HepG2 (cell line): ENCODE results near the gene DLG3. TPM values are rescaled to one million over a fixed set of nuclear protein-coding genes. Genes with fewer than 3 reads are reported as not detected.

ENCODE experiments used
- ATAC-seq: fragments of 200-7000 bp; cut with Tn5 transposase; 3 replicates; pipeline ENCODE4 v1.9.1; 2020; ENCODE audit warnings: mild to moderate bottlenecking, moderate library complexity
- BruUV-seq: library from RNA; stranded (reverse); fragments of 400-500 nt; replicated peaks from 2 replicates; lab custom pipeline; 2021; lab: Mats Ljungman, UMichigan
- CTCF ChIA-PET: fragments of 300-600 bp; formaldehyde crosslinking; extraction: SDS; loops from one replicate; lab custom pipeline; 2021; ENCODE audit warnings: low total read pairs, inconsistent platforms, low intra/inter-chr PET ratio; lab: Yijun Ruan, JAX
- POLR2A ChIA-PET: fragments of 350-600 bp; sonication (Branson Sonifier 250); formaldehyde crosslinking; loops from one replicate; lab custom pipeline; 2020; ENCODE audit warnings: antibody characterized with exemption, inconsistent platforms; lab: Yijun Ruan, JAX
- DNase-seq: peaks from one replicate; pipeline ENCODE4 v3.0.0-alpha.2; 2015; ENCODE audit warnings: low spot score
- FAIRE-seq: peaks from 3 replicates; lab custom pipeline; 2011; peaks lifted over from hg19 to GRCh38; lab: Jason Lieb, UNC
- H2AFZ ChIP-seq: one replicate; pipeline ENCODE4 v1.6.1; 2011; ENCODE audit warnings: low read length, inconsistent platforms
- H3K27ac ChIP-seq: fragments of 300-600 bp; 3 replicates; pipeline ENCODE4 v1.8.0; 2011; ENCODE audit warnings: mixed run types, mild to moderate bottlenecking, mixed read lengths, low read length, inconsistent platforms; ENCODE audit not compliant: insufficient read depth; ENCODE audit errors: extremely low read length
- H3K27me3 ChIP-seq, 2 experiments: fragments of 200-600 bp in 1 of 2; 2 replicates in 1 of 2; 3 replicates in 1 of 2; pipeline versions ENCODE4 v1.6.0 to v1.8.0; 2011; ENCODE audit warnings: low read length in 2 of 2, mild to moderate bottlenecking in 2 of 2, moderate library complexity in 2 of 2, inconsistent platforms in 1 of 2; ENCODE audit not compliant: insufficient read depth in 2 of 2, control insufficient read depth in 1 of 2
- H3K36me3 ChIP-seq, 2 experiments: fragments of 200-600 bp in 1 of 2; replicated peaks in 1 of 2; 2 replicates in 1 of 2; 3 replicates in 1 of 2; pipeline versions ENCODE4 v1.5.1 to v1.8.0; 2011; ENCODE audit warnings: low read length in 2 of 2, inconsistent platforms in 1 of 2; ENCODE audit not compliant: insufficient read depth in 2 of 2, control insufficient read depth in 1 of 2
- H3K4me1 ChIP-seq: 2 replicates; pipeline ENCODE4 v1.5.1; 2012; ENCODE audit warnings: low read length, inconsistent platforms; ENCODE audit not compliant: insufficient read depth
- H3K4me2 ChIP-seq: 2 replicates; pipeline ENCODE4 v1.6.0; 2011; ENCODE audit warnings: low read depth, low read length, inconsistent platforms
- H3K4me3 ChIP-seq, 3 experiments: fragments of 200-600 bp in 1 of 3; sonication (generic), shearing (Covaris generic) in 1 of 3; replicated peaks in 1 of 3; 2 replicates each; pipeline ENCODE4 v1.5.1; 2011 to 2016; ENCODE audit warnings: low read length in 3 of 3, inconsistent platforms in 2 of 3, low read depth in 2 of 3, mild to moderate bottlenecking in 2 of 3, control low read depth in 1 of 3, mixed read lengths in 1 of 3; ENCODE audit not compliant: insufficient read depth in 1 of 3
- H3K79me2 ChIP-seq: one replicate; pipeline ENCODE4 v1.6.1; 2011; ENCODE audit warnings: low read length, inconsistent platforms; ENCODE audit not compliant: insufficient read depth
- H3K9ac ChIP-seq: 2 replicates; pipeline ENCODE4 v1.6.0; 2011; ENCODE audit warnings: mild to moderate bottlenecking, low read depth, low read length, inconsistent platforms; ENCODE audit not compliant: insufficient read depth
- H3K9me3 ChIP-seq: 2 replicates; pipeline ENCODE4 v1.5.1; 2012; ENCODE audit warnings: mild to moderate bottlenecking, low read length
- H4K20me1 ChIP-seq: 2 replicates; pipeline ENCODE4 v1.6.0; 2011; ENCODE audit warnings: inconsistent platforms, mild to moderate bottlenecking, low read length, moderate library complexity; ENCODE audit not compliant: insufficient read depth
- BRCA1 ChIP-seq: sonication (generic); formaldehyde crosslinking; IDR thresholded peaks from 2 replicates; pipeline ENCODE4 v1.4.0; 2020; ENCODE audit warnings: missing genetic modification reagents
- CENPX ChIP-seq: sonication (generic); formaldehyde crosslinking; IDR thresholded peaks from 2 replicates; pipeline ENCODE4 v1.9.0; 2021; ENCODE audit warnings: mild to moderate bottlenecking, missing genetic modification reagents, moderate library complexity
- GFI1 ChIP-seq: sonication (generic); formaldehyde crosslinking; IDR thresholded peaks from 2 replicates; pipeline ENCODE4 v1.5.0; 2020; ENCODE audit warnings: missing genetic modification reagents, mild to moderate bottlenecking, borderline replicate concordance
- JDP2 ChIP-seq: sonication (generic); formaldehyde crosslinking; IDR thresholded peaks from 2 replicates; pipeline ENCODE4 v1.8.1; 2022; ENCODE audit warnings: missing genetic modification reagents, borderline replicate concordance
- SETDB1 ChIP-seq: sonication (generic); formaldehyde crosslinking; IDR thresholded peaks from 2 replicates; pipeline ENCODE4 v1.5.1; 2020; ENCODE audit warnings: missing genetic modification reagents, mild to moderate bottlenecking, borderline replicate concordance
- SKIL ChIP-seq: sonication (generic); formaldehyde crosslinking; IDR thresholded peaks from 2 replicates; pipeline ENCODE4 v1.8.0; 2022; ENCODE audit warnings: missing genetic modification reagents, mild to moderate bottlenecking, moderate library complexity, borderline replicate concordance
- SPEN ChIP-seq: sonication (generic); formaldehyde crosslinking; IDR thresholded peaks from 2 replicates; pipeline ENCODE4 v1.5.1; 2020; ENCODE audit warnings: low read depth, mild to moderate bottlenecking, missing genetic modification reagents
- ZSCAN31 ChIP-seq: sonication (generic); formaldehyde crosslinking; IDR thresholded peaks from 2 replicates; pipeline ENCODE4 v1.5.0; 2020; ENCODE audit warnings: low read depth, mild to moderate bottlenecking, missing genetic modification reagents
- WGBS: methylation state at CpG from one replicate; pipeline ENCODE4 v1.1.6; 2017; ENCODE audit warnings: low lambda C conversion rate; 5-methylcytosine and 5-hydroxymethylcytosine counted together
- in situ Hi-C: cut with HindIII; loops from 2 replicates; pipeline ENCODE4 v1.10.0; 2017; ENCODE audit warnings: low pct_unique_long_range_greater_than_20kb; ENCODE audit not compliant: extremely low pct_ligation_motif_present
- intact Hi-C: fragments of 100-400 bp; cut with micrococcal nuclease; formaldehyde crosslinking; loops from one replicate; pipeline ENCODE4 v1.10.0; 2022; ENCODE audit not compliant: unreplicated experiment
- polyA plus RNA-seq, 8 experiments: library from polyadenylated mRNA; depleted of rRNA in 3 of 8; stranded (reverse) in 7 of 8; unstranded in 1 of 8; fragments of >200 nt; fragmentation: Illumina TruSeq in 4 of 8; extraction: Trizol in 4 of 8; gene quantifications; 2 replicates each; pipeline versions ENCODE4 v1.2.1 to v1.2.3, GENCODE V29; 2011 to 2016; ENCODE audit warnings: low read depth in 4 of 8, missing spikeins in 1 of 8, mixed read lengths in 1 of 8; ENCODE audit not compliant: insufficient read depth in 1 of 8
- small RNA-seq, 3 experiments: library from RNA; depleted of rRNA; stranded (forward); fragments of <200 nt; gene quantifications; one replicate each; pipeline ENCODE3, GENCODE V24; 2012; ENCODE audit warnings: low read depth in 2 of 3, low replicate concordance in 1 of 3; ENCODE audit not compliant: insufficient read length in 3 of 3, insufficient read depth in 2 of 3
- total RNA-seq, 5 experiments: library from RNA; depleted of rRNA; stranded (reverse); fragments of >200 nt; fragmentation: Illumina TruSeq; extraction: Trizol; gene quantifications; 2 replicates each; pipeline ENCODE4 v1.2.3, GENCODE V29; 2016; ENCODE audit warnings: low read depth in 1 of 5

DLG3 gene
- total and polyA plus RNA-seq, 2 of the 13 experiments (the other 11 are each of a cell fraction or from before 2014, with no cell fraction given): 9.9 to 19.4 TPM

DNA sequence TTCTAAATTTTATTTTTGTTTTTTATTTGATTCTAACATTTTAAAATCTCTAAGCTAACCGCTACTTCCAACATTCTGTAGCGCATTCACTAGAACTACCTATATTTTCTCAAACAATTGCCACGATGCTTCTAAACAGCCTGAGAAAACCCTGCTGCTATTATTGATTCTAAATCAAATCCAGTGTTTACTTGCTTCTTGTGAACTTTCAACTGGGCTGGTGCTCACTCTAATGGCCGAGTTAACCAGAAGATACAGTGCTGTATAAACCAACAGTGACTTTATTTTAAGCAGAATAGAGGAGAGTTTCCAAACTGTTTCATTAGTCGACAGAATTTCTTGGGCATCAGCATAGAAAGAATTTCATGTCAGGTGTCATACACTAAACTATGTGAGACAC lies 110.3 kb downstream of the DLG3 start:
- DNase-seq (no peak), ATAC-seq (no peak), FAIRE-seq (no peak)
- peaks cover 8% of the 10 kb centered on the region; the same call in 1 of the 2 replicates for H3K4me1 ChIP-seq
- H3K36me3 ChIP-seq: no peaks in the 10 kb centered on the region
- H3K79me2 ChIP-seq: no peaks in the 10 kb centered on the region
- H3K27ac ChIP-seq: no peak overlapping the region
- no peaks in the 10 kb centered on the region for H3K9me3 ChIP-seq
- intact Hi-C loops (loop anchor here (2.0 kb wide), 1 partner anchor 100 kb away; no protein-coding TSS in a partner anchor), in situ Hi-C loops (loop anchor here (5.0 kb wide), 1 partner anchor 103 kb away; no protein-coding TSS in a partner anchor)
- 15% methylated on average over 5 of the region's 5 CpGs for WGBS
- no peak overlapping the region for H2AFZ ChIP-seq
- H3K9ac ChIP-seq: no peak overlapping the region
- BruUV-seq: no TSS peak
- no peak for TF ChIP-seq SPEN
- no peak for TF ChIP-seq JDP2 (CRISPR knock-in tag)
- TF ChIP-seq GFI1 (CRISPR knock-in tag): peak; percentile 85
- no peak for TF ChIP-seq CENPX
- TF ChIP-seq ZSCAN31: no peak
- no peak for TF ChIP-seq SETDB1 (CRISPR knock-in tag)
- no peak for TF ChIP-seq SKIL (CRISPR knock-in tag)
- TF ChIP-seq BRCA1 (CRISPR knock-in tag): no peak
- no peak overlapping the region for H3K4me3 ChIP-seq
- ChIA-PET POLR2A (no interaction called here), CTCF (no interaction called here)
- H3K4me2 ChIP-seq: no peak overlapping the region
- no peaks in the 10 kb centered on the region for H4K20me1 ChIP-seq
- H3K27me3 ChIP-seq: no peaks in the 10 kb centered on the region

Small RNAs within 50 kb of the gene (small RNA-seq; reads per million reads assigned to genes)
- 0 reads per million in 3 experiments for gene RNU4-81P
- gene RNY4P23: 0 to 9.7 (median 0.33) reads per million in 3 experiments

Other genes starting within 250 kb of the DLG3 start
- not detected in 2 replicates for gene AWAT1, start 210.2 kb upstream of the DLG3 start, total RNA-seq (2016; rRNA removed; fragmentation: Illumina TruSeq; extraction: Trizol)
- gene AWAT1, start 210.2 kb upstream of the DLG3 start, polyA plus RNA-seq (2011; rRNA removed): not detected in 2 replicates
- 0.07 TPM in 1 of 2 replicates, not detected in the other for gene P2RY4, start 184.6 kb upstream of the DLG3 start, total RNA-seq (2016; rRNA removed; fragmentation: Illumina TruSeq; extraction: Trizol)
- gene P2RY4, start 184.6 kb upstream of the DLG3 start, polyA plus RNA-seq (2011; rRNA removed): 0.49 and 0.67 TPM in 2 replicates
- gene ARR3, start 176.5 kb upstream of the DLG3 start, total RNA-seq (2016; rRNA removed; fragmentation: Illumina TruSeq; extraction: Trizol): not detected in 2 replicates
- not detected in 2 replicates for gene ARR3, start 176.5 kb upstream of the DLG3 start, polyA plus RNA-seq (2011; rRNA removed)
- gene RAB41, start 162.7 kb upstream of the DLG3 start, total RNA-seq (2016; rRNA removed; fragmentation: Illumina TruSeq; extraction: Trizol): not detected in 2 replicates
- not detected in 2 replicates for gene RAB41, start 162.7 kb upstream of the DLG3 start, polyA plus RNA-seq (2011; rRNA removed)
- gene PDZD11, start 154.9 kb upstream of the DLG3 start, total RNA-seq (2016; rRNA removed; fragmentation: Illumina TruSeq; extraction: Trizol): 29.1 and 42.0 TPM in 2 replicates
- gene PDZD11, start 154.9 kb upstream of the DLG3 start, polyA plus RNA-seq (2011; rRNA removed): 42.9 and 47.0 TPM in 2 replicates
- 28.2 and 42.2 TPM in 2 replicates for gene KIF4A, start 154.7 kb upstream of the DLG3 start, total RNA-seq (2016; rRNA removed; fragmentation: Illumina TruSeq; extraction: Trizol)
- gene KIF4A, start 154.7 kb upstream of the DLG3 start, polyA plus RNA-seq (2011; rRNA removed): 5.6 and 9.4 TPM in 2 replicates
- gene GDPD2, start 21.5 kb upstream of the DLG3 start, total RNA-seq (2016; rRNA removed; fragmentation: Illumina TruSeq; extraction: Trizol): 0.04 TPM in 1 of 2 replicates, not detected in the other
- gene GDPD2, start 21.5 kb upstream of the DLG3 start, polyA plus RNA-seq (2011; rRNA removed): 0.08 TPM in 1 of 2 replicates, not detected in the other